Mucosa of descending colon (tissue), 3 donors: ENCODE measurements around the gene C3orf52. TPM values are rescaled to one million over a fixed set of nuclear protein-coding genes. Genes with fewer than 3 reads are reported as not detected.
A peak's percentile ranks its signal among the peaks of the same experiment; 100 is the strongest.

Experiments
- ATAC-seq: fragments of 200-7000 bp; cut with Tn5 transposase; one replicate; pipeline ENCODE4 v1.9.1; 2020; ENCODE audit warnings: mild to moderate bottlenecking, moderate library complexity
- DNase-seq, 3 donors: peaks; one replicate each; pipeline ENCODE4 v3.0.0-alpha.2; 2020
- H3K36me3 ChIP-seq: fragments of 200-600 bp; one replicate; pipeline ENCODE4 v1.8.0; 2021; ENCODE audit warnings: low read depth, mild to moderate bottlenecking
- H3K4me1 ChIP-seq: fragments of 200-600 bp; one replicate; pipeline ENCODE4 v1.8.0; 2021; ENCODE audit warnings: low read depth, mild to moderate bottlenecking
- H3K4me3 ChIP-seq: fragments of 200-600 bp; one replicate; pipeline ENCODE4 v1.8.0; 2021; ENCODE audit warnings: mild to moderate bottlenecking
- H3K9me3 ChIP-seq: fragments of 200-600 bp; one replicate; pipeline ENCODE4 v1.8.0; 2021; ENCODE audit warnings: mild to moderate bottlenecking
- CTCF ChIP-seq: fragments of 200-600 bp; IDR thresholded peaks from one replicate; pipeline ENCODE4 v1.8.0; 2022; ENCODE audit warnings: antibody characterized with exemption, mild to moderate bottlenecking
- intact Hi-C, 2 donors: fragments of 100-400 bp; cut with DNase I in 1 of 2; cut with micrococcal nuclease in 1 of 2; formaldehyde crosslinking; loops; one replicate each; pipeline versions ENCODE4 v1.11.0 to v1.11.1; 2022; cut with DNase I, micrococcal nuclease
- total RNA-seq, 3 donors: library from RNA; stranded (reverse); fragmentation: NEBNext Ultra II Directional in 2 of 3; extraction: Animal tissue kit (Norgen Biotek cat#: 25700) in 2 of 3; gene quantifications; one replicate each; pipeline versions ENCODE4 v1.2.1 to v1.2.4, GENCODE V29; 2021 to 2023
- donor health status: DM: no; HTN: no; CAD: no; lungs with moderate emphysema.
- donor health status: DM: no; HTN: no; CAD: no.
- donor health status: DM: no; HTN: yes; CAD: no.

C3orf52 gene
- total RNA-seq, 3 donors from 2014 or later, result 22.6 to 49.9 (median 36.3) TPM

DNA sequence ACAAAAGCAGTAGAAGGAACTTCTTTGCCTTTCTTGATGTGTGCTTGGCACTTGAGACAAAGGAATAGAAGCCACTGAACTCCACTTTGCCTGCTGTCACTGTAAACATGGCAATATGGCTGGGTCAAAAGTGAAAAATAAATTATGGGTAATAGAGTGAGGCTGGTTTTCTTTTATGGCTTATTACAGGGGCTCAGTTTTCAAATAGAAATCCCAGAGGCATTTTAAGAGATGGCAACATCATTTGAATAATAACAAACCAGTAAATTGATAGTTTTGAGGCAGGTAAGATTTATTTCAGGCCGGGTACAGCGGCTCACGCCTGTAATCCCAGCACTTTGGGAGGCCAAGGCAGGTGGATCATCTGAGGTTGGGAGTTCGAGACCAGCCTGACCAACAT, 2.8 kb downstream of the C3orf52 start:
- ATAC-seq (no peak), DNase-seq (no peak)
- no peaks in the 10 kb centered on the region for H3K9me3 ChIP-seq
- TF ChIP-seq CTCF, result no peak
- no peaks in the 10 kb centered on the region for H3K36me3 ChIP-seq
- intact Hi-C loops, result no loop called here
- peaks cover 49% of the 10 kb centered on the region for H3K4me1 ChIP-seq
- H3K4me3 ChIP-seq, result no peak overlapping the region

GRCh38 chr3:112089956-112090886, 4.0 kb downstream of the C3orf52 start:
- no peak overlapping the region for H3K4me3 ChIP-seq
- intact Hi-C loops, result no loop called here
- TF ChIP-seq CTCF, result no peak
- no peaks in the 10 kb centered on the region for H3K9me3 ChIP-seq
- DNase-seq, result peak in 1 of 3 donors; percentile 59
- peaks cover 45% of the 10 kb centered on the region for H3K4me1 ChIP-seq
- H3K36me3 ChIP-seq, result no peaks in the 10 kb centered on the region
- peak; percentile 51 for ATAC-seq

DNA sequence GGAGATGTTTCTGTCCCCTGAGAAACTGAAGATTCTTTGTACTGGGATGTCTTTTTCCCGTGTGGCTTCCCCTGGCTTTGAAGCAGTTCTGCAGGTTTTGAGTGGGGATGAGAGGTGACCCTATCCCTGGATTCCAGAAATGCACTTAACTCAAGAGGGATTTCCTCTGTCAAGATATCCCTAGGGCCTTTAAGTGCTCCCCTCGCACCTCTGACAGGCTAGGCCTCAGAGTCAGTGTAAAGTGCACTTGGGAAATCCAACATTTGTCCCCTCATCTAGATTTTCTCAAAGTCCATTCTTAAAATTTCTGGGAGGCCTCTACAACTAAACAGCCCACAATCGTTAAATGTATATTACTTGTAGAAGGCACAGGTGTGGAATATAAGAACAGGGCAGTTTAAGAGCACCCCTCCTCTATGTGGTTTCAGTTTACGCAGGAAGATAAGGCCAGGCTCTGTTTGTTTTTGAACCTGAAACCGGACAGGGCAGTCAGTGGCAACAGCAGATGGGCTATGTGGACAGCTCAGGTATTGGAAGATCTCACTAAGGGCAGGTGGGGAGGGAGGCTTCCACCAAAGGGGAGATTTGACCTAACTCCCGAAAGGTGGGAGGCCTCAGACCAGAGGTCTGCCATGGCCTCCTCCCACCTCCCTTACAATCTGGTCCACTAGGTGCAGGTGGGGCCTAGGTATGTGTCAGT, 4.8 kb downstream of the C3orf52 start:
- peaks cover 43% of the 10 kb centered on the region for H3K4me1 ChIP-seq
- H3K9me3 ChIP-seq, result no peaks in the 10 kb centered on the region
- H3K36me3 ChIP-seq, result no peaks in the 10 kb centered on the region
- intact Hi-C loops, result no loop called here
- TF ChIP-seq CTCF, result no peak
- no peak overlapping the region for H3K4me3 ChIP-seq
- peak in 2 of 3 donors; percentile 45 to 53 for DNase-seq
- ATAC-seq, result peak; percentile 50

GRCh38 chr3:112092496-112093179, 6.4 kb downstream of the C3orf52 start:
- no peaks in the 10 kb centered on the region for H3K9me3 ChIP-seq
- ATAC-seq (peak; percentile 64), DNase-seq (peak in 1 of 3 donors; percentile 47)
- H3K4me1 ChIP-seq, result peaks cover 41% of the 10 kb centered on the region
- H3K4me3 ChIP-seq, result no peak overlapping the region
- TF ChIP-seq CTCF, result no peak
- intact Hi-C loops, result no loop called here
- no peaks in the 10 kb centered on the region for H3K36me3 ChIP-seq

GRCh38 chr3:112093180-112093522, 7.0 kb downstream of the C3orf52 start:
- intact Hi-C loops, result no loop called here
- DNase-seq (no peak), ATAC-seq (no peak)
- H3K36me3 ChIP-seq, result no peaks in the 10 kb centered on the region
- H3K9me3 ChIP-seq, result no peaks in the 10 kb centered on the region
- H3K4me3 ChIP-seq, result no peak overlapping the region
- peaks cover 44% of the 10 kb centered on the region for H3K4me1 ChIP-seq
- TF ChIP-seq CTCF, result no peak
